Chondrocyte (in vitro differentiated cells): ENCODE data around the gene P2RY13. TPM values are rescaled to one million over a fixed set of nuclear protein-coding genes. Genes with fewer than 3 reads are reported as not detected.

Experiments used
- DNase-seq: peaks from one replicate; pipeline ENCODE4 v3.0.0; 2021; ENCODE audit warnings: mixed read lengths, low spot score
- H3K27ac Mint-ChIP-seq: one replicate; pipeline ENCODE4 v1.8.0; 2021; ENCODE audit warnings: mild to moderate bottlenecking, moderate library complexity, mixed read lengths; ENCODE audit not compliant: unreplicated experiment
- H3K27me3 Mint-ChIP-seq: 2 replicates; pipeline ENCODE4 v1.8.0; 2021; ENCODE audit warnings: low read depth, mixed read lengths
- H3K36me3 Mint-ChIP-seq: 2 replicates; pipeline ENCODE4 v1.8.0; 2021; ENCODE audit warnings: low read depth, mixed read lengths
- H3K4me1 Mint-ChIP-seq: 2 replicates; pipeline ENCODE4 v1.8.0; 2021; ENCODE audit warnings: low read depth, mild to moderate bottlenecking, mixed read lengths
- H3K4me3 Mint-ChIP-seq: one replicate; pipeline ENCODE4 v1.8.0; 2021; ENCODE audit warnings: mild to moderate bottlenecking, moderate library complexity, mixed read lengths; ENCODE audit not compliant: unreplicated experiment
- H3K9me3 Mint-ChIP-seq: 2 replicates; pipeline ENCODE4 v1.8.0; 2021; ENCODE audit warnings: low read depth, mixed read lengths
- CTCF ChIP-seq: fragments of 200-600 bp; sonication (generic); IDR thresholded peaks from 2 replicates; pipeline ENCODE4 v1.5.0; 2021; ENCODE audit warnings: antibody characterized with exemption, mild to moderate bottlenecking, moderate library complexity
- total RNA-seq: library from RNA; stranded (reverse); gene quantifications from 3 replicates; pipeline ENCODE4 v1.2.1, GENCODE V29; 2021

The P2RY13 gene
- total RNA-seq, 1 donor from 2014 or later = not detected

DNA sequence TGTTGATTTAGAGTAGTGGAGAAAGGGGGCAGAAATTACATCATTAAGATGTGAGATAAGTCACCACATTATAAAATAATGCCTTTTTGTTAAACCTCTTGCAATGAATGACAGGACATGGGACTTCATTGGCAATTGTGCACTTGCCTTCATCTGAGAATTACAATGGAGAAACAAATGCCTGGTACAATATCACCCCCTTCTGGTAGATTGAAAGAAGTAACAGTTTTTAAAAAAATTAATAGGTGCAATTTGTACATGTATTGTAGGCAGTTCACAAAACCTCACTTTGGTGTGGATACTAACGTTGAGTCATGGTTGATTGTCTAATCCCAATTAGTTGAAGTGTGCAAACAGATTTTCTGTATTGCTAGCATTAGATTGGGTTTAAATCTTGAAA, 46.4 kb downstream of the P2RY13 start:
- Mint-ChIP-seq H3K9me3 (no peaks in the 10 kb centered on the region), H3K36me3 (no peaks in the 10 kb centered on the region), H3K4me1 (peaks cover 11% of the 10 kb centered on the region), H3K27me3 (no peaks in the 10 kb centered on the region), H3K27ac (no peak overlapping the region), H3K4me3 (no peak overlapping the region)
- TF ChIP-seq CTCF = peak; percentile 92
- DNase-seq = no peak

DNA sequence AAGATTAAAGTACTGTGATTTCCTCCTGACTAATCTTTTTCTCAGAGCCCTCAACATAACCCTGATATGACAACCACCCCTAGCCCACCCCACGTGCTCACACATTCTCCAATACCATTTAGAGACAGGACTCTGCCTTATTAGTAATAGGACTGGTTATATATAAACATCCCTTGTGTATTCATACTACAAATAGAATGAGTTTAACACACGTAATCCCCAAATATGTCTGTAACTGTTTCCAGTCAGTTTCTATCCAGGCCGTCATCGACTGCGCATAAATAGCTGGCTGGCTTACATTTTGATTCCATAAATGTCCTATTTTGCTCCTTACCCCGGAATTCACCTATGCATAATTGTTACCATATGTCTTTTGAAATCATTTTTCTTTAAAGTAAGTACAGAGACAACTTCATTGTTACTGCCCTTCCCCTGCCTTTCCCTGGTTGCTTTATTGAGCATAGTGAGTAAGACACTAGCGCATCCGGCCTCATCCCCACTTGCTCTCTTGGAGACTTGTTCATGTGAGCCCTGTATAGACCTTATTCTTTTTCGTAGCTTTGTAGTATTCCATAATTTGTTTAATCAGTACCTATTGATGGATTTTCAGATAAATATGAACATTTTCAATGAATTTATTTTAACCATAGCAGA, 47.6 kb downstream of the P2RY13 start:
- H3K36me3 Mint-ChIP-seq = no peaks in the 10 kb centered on the region
- H3K27me3 Mint-ChIP-seq = no peaks in the 10 kb centered on the region
- no peak overlapping the region for H3K27ac Mint-ChIP-seq
- no peaks in the 10 kb centered on the region for H3K9me3 Mint-ChIP-seq
- H3K4me1 Mint-ChIP-seq = peaks cover 11% of the 10 kb centered on the region
- DNase-seq = no peak
- no peak for TF ChIP-seq CTCF
- no peak overlapping the region for H3K4me3 Mint-ChIP-seq

DNA sequence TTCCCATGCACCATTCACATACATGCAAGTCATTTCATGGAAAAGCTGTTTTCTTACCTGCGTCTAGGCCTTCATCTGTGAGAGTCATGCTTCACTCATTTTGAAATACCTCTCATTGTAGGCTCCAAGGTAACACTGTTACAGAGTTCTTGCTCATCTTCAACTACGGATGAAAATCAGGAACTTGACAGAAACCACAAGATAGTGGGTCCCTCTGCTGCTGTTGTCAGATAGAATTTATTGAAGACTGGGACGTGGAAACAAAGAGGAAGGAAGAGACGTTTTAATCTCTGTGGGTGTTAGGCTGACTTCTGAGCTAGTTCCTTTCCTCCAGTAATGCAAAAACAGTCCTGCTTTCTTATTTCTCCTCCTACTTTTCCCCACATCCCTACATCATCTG, 51.1 kb downstream of the P2RY13 start, which contains the start of gene P2RY14:
TSS of gene P2RY14 (minus strand) at position 313 of the 400 bp plus-strand sequence. CDS start 64,226 bp downstream, outside the sequence.
- Mint-ChIP-seq H3K36me3 (no peaks in the 10 kb centered on the region), H3K27me3 (no peaks in the 10 kb centered on the region), H3K27ac (no peak within 1 kb of the TSS), H3K4me3 (no peak within 1 kb of the TSS), H3K4me1 (peaks cover 6% of the 10 kb centered on the region), H3K9me3 (no peaks in the 10 kb centered on the region)
- no peak for DNase-seq
- no peak for TF ChIP-seq CTCF

DNA sequence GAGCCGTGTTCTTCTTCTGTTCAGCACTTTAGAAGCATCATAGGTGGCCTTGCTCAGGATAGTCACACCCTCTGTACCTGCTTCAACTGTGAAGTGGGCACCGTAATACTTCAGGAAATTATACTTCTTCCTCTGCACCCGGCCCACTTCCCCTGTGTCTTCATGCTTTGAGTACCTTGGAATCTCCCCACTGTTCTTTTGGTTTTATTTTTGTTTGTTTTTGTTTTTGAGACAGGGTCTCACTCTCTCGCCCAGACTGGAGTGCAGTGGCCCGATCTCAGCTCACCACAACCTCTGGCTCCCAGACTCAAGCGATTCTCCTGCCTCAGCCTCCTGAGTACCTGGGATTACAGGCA, 52.7 kb downstream of the P2RY13 start:
- no peak overlapping the region for H3K27ac Mint-ChIP-seq
- no peaks in the 10 kb centered on the region for H3K36me3 Mint-ChIP-seq
- H3K4me3 Mint-ChIP-seq = no peak overlapping the region
- H3K4me1 Mint-ChIP-seq = peaks cover 3% of the 10 kb centered on the region
- no peak for TF ChIP-seq CTCF
- no peaks in the 10 kb centered on the region for H3K9me3 Mint-ChIP-seq
- DNase-seq = no peak
- H3K27me3 Mint-ChIP-seq = no peaks in the 10 kb centered on the region

Other genes with a start within 250 kb of the P2RY13 start
- gene MED12L, start 243.9 kb downstream of the P2RY13 start, total RNA-seq = 0.97 to 2.6 TPM (median 2.4 TPM) in 3 replicates
- gene GPR171, start 126.3 kb downstream of the P2RY13 start, total RNA-seq = not detected in 3 replicates
- not detected in 3 replicates for gene P2RY14, start 51.0 kb downstream of the P2RY13 start, total RNA-seq
- gene GPR87, start 12.7 kb downstream of the P2RY13 start, total RNA-seq = not detected in 3 replicates
- gene P2RY12, start 55.2 kb upstream of the P2RY13 start, total RNA-seq = not detected in 3 replicates
- 0.10 to 0.39 TPM (median 0.10 TPM) in 3 replicates for gene IGSF10, start 131.5 kb upstream of the P2RY13 start, total RNA-seq